Activated CD4-positive, alpha-beta T cell treated with anti-CD3 and anti-CD28 coated beads for 24 hours (primary cell): ENCODE measurements around the gene PRKAB1.

Experiments used
- DNase-seq, 2 donors: peaks; one replicate each; pipeline ENCODE4 v3.0.0-alpha.2; 2020; ENCODE audit warnings: low read depth in 2 of 2

The PRKAB1 gene

DNA sequence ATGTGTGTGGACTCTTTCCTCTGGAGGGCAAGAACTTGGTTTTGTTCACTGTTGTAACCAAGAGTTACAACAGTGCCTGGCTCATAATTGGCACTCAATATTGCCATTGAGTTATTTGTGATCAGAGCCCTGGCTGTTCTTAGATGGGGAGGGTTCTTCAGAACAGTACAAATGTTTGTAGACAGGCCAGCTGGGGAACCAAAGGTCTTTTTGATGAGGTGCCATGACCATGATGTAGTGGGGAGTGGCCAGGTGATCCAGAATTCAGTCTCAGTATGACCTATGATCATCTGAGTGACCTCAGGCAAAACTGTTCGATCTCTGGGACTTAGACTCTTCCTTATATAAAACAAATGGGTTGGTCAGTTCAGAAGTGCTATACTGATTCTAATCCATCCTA, 3.3 kb upstream of the PRKAB1 start:
- no peak for DNase-seq

DNA sequence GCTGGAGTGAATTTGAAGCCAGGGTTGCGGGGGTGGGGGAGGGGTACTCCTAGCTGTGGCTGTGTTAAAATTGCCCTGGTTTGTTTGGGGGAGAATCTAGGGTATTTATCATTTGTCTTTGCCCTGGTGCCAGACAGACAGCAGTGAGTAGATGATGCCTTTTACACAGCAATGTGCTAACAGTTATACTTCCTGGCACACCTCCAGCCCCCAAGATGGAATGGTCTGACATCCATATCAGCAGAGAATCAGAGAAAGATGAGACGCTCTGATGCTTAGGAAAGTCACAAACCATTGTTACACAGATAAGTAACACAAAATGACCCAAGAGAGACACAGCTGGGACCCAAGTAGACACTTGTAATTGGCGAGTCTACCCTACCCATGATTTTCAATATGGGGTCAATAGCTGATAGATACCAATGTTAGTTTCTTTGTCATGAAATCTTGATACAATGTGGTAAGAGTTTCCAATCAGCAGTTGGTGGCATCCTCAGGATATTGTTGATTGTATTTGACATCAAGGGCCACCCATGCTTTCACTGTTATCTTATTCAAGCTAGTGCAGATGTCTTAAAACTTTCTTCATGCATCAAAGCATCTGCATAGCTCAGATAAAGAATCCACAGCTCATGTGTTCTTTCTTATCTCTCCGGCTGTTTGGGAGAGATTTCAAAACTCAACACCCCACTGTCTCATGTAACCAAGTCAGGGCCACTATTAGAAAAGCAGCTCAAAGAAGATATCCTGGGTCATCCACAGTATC, 2.6 kb upstream of the PRKAB1 start:
- DNase-seq: no peak

DNA sequence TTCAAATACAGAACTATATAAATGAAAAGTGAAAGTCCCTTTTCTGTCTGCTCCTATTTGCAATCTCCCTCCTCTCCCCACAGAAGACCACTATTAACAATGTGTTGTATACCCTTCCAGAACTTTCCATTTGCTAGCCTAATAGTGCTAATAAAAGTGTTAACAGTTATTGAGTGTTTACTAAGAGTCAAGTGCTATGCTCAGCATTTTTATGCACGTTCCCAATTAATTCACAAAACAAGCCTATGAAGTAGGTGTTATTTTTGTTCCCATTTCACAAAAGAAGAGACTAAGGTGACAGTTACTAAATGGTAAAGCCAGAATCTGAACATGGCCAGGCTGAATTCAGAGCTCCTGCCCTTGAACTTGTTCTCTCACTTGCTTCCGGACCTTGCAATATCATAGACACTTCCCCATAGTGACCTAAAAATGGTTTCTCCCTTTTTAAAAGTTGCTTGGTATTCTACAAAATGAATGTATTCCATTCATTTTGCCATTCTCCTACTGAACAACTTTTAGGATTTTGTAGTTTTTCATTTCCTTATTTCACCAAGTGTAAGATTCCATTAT, 1.6 kb upstream of the PRKAB1 start:
- DNase-seq: no peak

DNA sequence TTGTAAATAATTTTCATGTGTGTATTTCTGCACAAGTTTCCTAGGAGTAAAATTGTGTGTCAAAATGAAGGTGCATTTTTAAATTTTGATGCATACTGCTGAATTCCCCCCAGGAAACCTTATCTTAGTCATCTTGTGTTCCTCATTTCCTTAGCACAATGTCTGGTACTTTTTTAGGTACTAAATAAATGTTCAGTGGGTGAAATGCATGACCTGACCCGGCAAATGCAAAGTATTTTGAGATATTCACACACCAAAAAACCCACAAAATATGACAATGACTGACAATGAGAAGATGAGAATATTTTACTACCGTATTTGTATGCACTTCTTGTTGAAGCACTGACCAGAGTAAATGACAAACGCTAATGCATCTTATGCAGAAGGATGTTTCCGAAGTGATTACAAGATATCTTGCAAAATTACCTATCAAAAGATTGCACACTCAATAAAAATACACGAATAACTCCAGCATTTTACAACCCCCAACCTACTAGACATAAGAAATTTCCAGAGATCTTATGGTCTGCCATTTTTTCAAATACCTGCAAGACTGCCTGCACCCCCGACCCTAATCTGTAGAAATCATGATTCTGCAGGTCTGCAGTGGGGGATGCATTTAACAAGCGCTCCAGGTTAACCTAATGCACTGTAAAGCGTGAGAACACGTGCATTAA, 895 bp upstream of the PRKAB1 start:
- no peak for DNase-seq

DNA sequence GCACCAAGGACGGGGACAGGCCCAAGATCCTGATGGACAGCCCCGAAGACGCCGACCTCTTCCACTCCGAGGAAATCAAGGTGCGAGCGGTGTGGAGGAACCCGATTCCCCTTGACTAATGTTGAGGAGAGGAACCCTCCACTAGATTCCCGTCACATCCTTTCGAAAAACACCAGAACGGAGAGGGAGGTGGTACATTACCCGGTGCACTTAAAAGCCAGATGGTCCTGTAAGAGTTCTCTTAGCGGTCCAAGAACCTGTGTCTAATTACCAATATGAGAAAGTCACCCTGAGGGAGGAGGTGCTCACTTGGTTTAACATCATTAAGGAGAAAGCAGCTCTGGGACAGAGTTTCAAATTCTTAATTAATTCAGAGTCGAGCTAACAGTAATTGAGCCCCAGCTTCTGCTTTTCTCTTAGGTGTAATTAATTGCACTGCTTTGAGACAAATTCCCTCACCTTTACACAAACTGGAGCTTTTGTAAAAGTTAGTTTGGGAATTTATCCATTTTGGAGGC, 450 bp downstream of the PRKAB1 start:
- DNase-seq: no peak

DNA sequence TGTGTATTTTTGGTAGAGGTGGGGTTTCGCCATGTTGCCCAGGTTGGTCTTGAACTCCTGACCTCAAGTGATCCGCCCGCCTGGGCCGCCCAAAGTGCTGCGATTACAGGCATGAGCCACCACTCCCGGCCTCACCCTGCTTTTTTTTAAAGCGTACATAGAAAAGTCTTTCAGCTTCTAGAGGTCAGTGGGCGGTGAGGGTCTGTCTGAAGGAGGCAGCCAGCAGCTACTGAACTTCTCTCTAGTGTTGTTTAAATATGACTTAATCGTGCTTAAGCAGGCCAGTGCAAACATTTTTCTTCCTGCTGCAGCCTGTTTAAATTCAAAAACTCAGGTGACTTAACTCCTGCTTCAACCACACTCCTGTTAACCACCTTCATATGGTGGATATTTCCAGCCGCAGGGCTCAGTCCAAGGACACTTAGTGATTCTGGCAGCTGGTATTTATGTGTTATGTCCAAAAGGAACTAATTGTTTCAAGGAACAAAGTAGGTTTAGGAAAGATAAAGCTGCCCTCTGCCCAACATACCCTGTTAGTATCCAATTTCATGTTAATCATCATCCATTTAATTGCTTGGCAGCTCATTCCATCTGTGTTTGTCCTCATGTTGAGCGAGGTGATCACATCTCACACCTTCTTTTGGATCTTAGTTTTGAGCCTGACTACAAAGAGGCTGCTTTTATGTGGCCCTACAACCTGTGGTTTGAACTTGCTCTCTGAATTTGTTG, 2.0 kb downstream of the PRKAB1 start:
- no peak for DNase-seq

DNA sequence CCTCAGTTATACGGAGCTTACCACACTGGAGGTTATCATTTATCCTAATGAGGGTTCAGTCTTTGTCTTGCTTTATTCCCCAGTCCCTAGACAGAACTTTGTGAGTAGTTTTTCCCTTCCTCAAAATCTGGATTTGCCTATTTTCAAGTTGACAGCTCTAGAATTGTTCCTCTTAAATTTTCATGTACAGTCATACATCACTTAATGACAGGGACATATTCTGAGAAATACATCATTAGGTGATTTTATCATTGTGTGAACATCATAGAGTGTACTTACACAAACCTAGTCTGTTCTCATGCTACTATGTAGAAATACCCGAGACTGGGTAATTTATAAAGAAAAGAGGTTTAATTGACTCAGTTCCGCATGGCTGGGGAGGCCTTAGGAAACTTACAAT, 3.1 kb downstream of the PRKAB1 start:
- no peak for DNase-seq

DNA sequence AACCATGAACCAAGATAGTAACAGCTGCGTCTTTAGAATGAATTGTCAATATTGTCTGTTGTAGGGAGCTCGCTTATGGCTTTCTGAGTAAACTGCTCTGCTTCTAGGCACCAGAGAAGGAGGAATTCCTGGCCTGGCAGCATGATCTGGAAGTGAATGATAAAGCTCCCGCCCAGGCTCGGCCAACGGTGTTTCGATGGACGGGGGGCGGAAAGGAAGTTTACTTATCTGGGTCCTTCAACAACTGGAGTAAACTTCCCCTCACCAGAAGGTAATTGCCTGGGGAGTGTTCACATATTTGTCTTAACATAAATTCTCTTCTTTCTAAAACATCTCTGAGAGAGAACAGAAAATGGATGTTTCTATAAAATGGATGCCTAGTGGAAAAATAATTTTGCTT, 4.3 kb downstream of the PRKAB1 start:
- no peak for DNase-seq

DNA sequence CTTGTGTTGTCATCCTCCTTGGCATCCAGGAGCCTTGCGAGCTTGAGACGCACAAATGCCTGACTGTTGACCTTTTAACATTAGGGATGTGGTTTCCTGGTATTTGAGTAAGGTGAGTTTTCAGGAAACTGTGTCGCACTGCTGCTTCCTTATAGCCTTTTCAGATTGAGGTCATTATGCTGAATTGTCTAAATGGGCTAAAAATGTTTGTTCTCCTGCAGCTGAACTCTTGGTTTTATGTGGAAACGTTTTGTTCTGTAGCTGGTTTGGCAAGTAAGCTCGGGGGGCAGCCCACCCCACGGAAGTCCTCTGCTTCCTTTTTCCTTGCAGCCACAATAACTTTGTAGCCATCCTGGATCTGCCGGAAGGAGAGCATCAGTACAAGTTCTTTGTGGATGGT, 5.7 kb downstream of the PRKAB1 start:
- no peak for DNase-seq

DNA sequence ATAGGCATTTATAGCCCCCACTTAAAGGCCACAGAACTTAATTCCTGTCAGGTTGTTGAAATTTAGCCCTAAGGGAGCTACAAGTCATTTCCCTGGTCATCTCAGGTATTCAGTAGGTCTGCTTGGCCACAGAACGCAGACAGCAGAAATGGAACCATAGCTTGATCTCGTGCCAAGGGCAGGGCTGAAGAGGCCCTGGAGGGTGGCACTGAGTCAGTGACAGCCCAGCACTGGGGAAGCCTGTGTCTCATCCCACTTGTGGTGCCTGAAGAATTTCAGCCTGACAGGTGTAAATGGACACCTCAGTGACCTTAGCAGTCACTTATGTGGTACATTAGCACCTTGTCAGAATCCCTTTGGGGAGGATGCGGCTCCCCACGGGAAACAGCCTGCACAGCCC, 6.6 kb downstream of the PRKAB1 start:
- DNase-seq: no peak

DNA sequence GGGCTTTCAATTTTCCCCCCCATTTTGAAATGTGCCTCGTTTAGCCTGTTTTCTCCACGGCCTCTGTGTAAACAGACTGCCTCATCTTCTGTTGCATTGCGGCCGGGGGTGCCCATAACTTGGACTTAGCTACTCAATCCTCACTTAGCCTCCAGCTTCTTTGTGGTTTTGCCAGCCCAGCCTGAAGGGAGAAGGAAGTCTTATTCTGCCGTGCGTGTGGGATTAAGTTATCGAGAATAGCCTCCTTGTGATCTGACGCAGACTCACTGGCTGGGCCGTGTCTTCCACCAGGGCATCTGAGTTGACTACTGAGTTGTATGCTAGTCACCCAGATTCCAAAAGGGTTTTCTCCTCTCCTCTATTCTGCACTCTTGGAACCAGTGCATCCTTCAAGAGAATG, 8.1 kb downstream of the PRKAB1 start:
- DNase-seq: no peak

DNA sequence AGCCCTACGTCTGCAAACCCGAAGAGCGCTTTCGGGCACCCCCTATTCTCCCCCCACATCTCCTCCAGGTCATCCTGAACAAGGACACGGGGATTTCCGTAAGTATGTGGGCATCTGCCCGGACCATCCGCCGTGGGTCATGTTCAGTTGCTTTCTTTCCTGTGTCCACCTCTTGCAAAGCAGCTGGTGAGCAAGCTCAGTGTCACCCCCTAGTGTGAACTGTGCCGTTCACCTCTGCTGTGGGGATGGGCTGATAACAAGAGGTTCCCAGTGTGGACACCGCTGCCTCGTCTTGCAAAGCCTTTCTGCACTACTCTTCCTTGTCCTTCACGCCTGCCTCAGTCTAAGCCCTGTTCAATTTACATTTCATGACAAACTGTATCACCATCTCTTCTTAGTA, 8.6 kb downstream of the PRKAB1 start:
- DNase-seq: no peak

DNA sequence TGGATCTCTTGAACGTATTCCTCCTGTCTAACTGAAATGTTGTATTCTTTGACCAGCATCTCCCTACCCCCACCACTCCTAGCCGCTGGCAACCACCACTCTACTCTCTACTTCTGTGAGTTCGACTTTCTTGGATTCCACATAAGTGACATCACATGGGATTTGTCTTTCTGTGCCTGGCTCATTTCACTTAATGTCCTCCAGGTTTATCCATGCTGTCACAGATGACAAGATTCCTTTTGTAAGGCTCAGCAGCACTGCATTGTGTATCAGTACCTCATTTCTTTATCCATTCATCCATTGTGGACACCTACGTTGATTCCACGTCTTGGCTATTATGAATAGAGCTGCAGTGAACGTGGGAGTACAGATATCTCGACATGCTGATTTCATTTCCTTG, 10.5 kb downstream of the PRKAB1 start:
- DNase-seq: no peak

DNA sequence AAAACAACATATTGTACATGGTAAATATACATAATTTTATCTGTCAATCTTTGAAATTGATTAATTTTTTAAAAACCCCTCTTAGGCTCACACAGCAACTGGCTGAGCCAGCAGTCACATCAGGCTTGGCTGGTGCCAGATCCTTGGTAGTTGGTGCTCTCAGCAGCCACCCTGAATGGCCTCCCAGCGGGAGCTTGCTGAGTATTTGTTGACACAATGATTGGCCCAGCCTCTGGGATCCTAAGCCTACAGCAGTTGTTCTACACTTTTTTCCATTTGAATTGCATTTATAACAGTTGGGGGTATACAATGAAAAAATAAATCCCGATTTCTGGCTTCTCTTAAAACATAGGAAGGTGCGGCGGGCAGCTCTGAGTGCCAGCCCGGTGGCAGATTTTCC, 11.1 kb downstream of the PRKAB1 start:
- DNase-seq: no peak

DNA sequence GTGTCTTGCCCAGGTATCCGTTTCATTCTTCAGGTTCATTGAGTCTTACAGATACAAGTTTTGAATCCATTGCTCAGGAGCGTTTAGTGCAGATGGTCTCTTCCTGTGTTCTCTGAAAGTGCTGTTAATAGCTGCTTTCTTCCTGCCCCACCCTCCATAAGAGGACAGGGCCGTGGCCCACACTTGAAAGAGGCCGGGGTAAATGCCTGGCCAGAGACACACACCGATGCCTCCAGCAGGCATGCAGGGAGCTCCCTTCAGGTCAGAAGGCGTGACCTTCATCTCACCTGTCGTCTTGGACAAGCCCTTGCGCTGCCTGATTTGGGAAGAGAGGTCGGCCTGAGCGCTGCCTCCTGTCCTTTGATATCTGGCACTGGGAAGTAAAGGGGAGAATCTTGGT, 11.6 kb downstream of the PRKAB1 start:
- DNase-seq: no peak

DNA sequence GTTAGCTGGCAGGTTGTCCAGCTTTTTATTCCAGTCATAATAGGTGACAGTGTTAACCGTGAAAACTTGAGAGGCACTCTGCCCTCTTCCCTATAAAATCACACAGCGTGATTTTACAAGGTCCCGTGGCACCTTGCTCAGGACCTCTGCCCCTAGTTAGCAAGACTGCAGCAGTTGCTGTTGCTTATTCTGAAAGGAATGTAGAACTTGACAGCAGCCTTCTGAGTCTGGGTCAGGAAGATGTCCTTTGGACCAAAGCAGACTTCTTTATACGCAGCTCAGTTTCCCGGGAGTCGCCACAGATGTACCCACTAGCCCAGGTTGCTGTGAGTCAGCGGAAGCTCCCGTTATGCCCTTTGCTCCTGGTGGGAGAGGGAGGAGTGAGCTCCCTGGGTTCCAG, 13.2 kb downstream of the PRKAB1 start:
- DNase-seq: no peak

DNA sequence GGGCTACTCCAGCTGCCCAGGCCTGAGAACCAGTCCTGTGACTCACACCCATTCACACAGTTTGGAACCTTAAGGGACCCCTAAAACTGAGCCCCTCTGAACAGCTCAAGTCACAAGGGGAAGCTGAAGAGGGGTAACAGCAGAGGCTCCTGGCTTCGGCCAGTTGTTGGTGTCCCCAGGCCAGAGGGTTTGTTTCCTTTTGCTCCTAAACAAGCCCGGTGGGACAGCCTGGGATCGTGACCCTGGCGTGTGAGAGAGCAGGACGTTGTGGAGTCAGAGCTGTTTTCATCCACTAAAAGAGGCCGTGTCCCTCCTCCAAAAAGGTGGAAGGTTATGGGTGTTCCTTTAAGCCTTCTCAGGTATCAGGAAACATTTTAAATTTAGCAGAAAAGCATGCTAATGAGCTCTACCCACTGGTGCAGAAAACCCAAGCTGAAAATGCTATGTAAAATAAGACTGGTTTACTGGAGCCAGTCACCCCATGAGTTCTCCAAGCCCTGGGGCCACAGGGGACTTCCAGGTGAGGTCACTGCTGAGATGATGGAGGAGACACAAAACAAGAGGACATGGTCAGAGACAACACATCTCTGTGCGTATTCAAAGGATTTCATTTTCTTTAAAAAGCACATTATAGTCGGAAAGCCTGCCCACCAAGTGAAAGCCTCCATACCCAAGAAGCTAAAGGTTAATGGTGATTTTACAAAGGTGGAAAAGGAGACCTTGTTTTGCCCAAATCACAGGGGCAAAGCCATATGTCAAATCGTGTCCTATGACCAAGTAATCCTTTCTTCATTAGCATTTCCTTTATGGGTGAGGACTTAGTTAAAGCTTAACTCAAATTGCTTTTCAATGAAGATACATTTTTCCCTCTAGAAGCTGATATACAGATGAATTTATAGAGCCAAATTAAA, 14.1 kb downstream of the PRKAB1 start:
- DNase-seq: no peak

DNA sequence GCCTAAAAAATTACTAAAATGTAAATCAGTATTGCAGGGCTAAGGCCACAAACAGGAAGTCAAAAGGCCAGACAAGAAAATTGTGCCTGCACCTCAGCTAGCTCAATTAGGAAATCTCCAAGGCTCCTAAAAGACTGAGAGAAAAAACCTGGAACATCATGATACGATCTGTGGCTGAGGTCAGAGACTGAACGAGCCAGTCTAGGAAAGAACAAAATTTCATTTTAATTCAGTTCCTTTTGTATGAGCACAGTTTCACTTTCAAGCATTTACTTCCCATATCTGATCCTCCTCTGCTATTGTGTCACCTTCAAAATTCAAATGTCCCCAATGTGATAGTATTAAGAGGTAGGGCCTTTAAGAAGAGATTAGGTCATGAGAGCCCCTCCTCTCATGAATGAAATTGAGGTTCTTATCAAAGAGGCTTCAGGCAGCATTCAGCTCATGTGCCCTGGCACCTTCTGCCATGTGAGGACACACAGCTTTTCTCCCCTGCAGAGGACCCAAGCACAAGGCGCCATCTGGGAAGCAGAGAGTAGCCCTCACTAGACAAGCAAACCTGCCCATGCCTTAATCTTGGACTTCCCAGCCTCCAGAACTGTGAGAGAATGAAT, 14.8 kb downstream of the PRKAB1 start:
- DNase-seq: no peak

DNA sequence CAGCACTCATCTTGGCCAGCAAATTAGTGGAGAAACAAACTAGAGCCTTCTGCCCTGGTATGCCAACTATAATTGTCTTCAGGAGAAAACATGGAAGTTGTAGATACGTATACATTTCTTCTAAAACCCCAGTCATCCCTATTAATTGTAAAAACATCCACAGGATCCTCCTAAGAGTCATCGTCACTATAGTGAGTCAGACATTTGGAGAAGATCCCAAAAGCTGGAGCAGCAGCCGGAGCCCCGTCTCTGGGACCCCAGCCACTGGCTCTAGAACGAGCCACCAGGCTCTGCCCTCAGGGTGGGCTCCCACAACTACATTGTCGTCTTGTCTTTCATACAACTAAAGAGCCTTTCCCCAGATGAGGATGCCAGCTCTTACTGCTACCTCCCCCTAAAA, 15.5 kb downstream of the PRKAB1 start:
- no peak for DNase-seq

DNA sequence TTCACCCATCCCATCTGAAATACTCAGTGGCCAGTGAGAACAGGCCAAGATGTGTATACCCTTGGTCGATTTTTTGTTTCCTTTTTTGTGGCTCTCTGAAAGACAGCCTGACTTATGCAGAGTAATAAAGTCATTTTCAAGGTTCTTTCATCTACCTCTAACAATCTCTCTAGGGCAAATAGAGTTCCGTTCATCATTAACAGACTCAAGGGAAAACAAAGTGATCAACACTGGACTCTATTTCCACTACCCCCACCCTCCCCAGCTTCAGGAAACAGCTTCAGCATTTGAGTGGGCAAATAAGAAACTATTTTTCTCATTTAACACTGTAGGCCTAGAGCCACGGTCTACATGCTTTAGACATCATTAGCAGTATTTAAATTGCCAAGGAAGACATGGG, 15.9 kb downstream of the PRKAB1 start:
- DNase-seq: no peak
